Prostate gland (tissue), 2 donors: ENCODE data around the gene TMEM190. TPM values are rescaled to one million over a fixed set of nuclear protein-coding genes. Genes with fewer than 3 reads are reported as not detected.

Source experiments
- DNase-seq: peaks from one replicate; pipeline ENCODE4 v3.0.0-alpha.2; 2019; ENCODE audit warnings: low spot score
- H3K27ac ChIP-seq, 2 donors: fragments of 200-600 bp; sonication (generic); 2 replicates each; pipeline ENCODE4 v1.5.1; 2017 to 2019
- H3K27me3 ChIP-seq: fragments of 200-600 bp; sonication (generic); replicated peaks from 2 replicates; pipeline ENCODE4 v1.5.1; 2019; ENCODE audit not compliant: insufficient read depth
- H3K36me3 ChIP-seq, 2 donors: fragments of 200-600 bp; sonication (generic); 1 replicate in 1 of 2; 2 replicates in 1 of 2; pipeline versions ENCODE4 v1.5.1 to v1.8.1; 2017 to 2019
- H3K4me1 ChIP-seq: fragments of 200-600 bp; sonication (generic); replicated peaks from 2 replicates; pipeline ENCODE4 v1.5.1; 2019
- H3K4me3 ChIP-seq, 2 donors: fragments of 200-600 bp; sonication (generic); 2 replicates each; pipeline ENCODE4 v1.5.1; 2017 to 2019
- H3K9me3 ChIP-seq: fragments of 200-600 bp; sonication (generic); 2 replicates; pipeline ENCODE4 v1.5.1; 2017
- CTCF ChIP-seq, 4 experiments: fragments of 200-600 bp in 2 of 4; fragments of 450-650 bp in 2 of 4; sonication (generic) in 2 of 4; IDR thresholded peaks; 1 replicate in 3 of 4; 2 replicates in 1 of 4; pipeline ENCODE4 v1.5.1; 2016 to 2019; ENCODE audit warnings: antibody characterized with exemption in 4 of 4, mild to moderate bottlenecking in 2 of 4, moderate library complexity in 2 of 4
- POLR2A ChIP-seq: fragments of 450-650 bp; IDR thresholded peaks from one replicate; pipeline ENCODE4 v1.6.1; 2016; ENCODE audit warnings: antibody characterized with exemption, mild to moderate bottlenecking
- POLR2AphosphoS5 ChIP-seq: sonication (generic); formaldehyde crosslinking; IDR thresholded peaks from one replicate; pipeline ENCODE4 v1.6.1; 2017; ENCODE audit warnings: antibody characterized with exemption
- WGBS: methylation state at CpG from one replicate; pipeline ENCODE4 v1.1.5; 2018; 5-methylcytosine and 5-hydroxymethylcytosine counted together
- intact Hi-C: fragments of 100-400 bp; cut with DNase I; formaldehyde crosslinking; loops from one replicate; pipeline ENCODE4 v1.14.2; 2022
- total RNA-seq, 2 donors: library from RNA; depleted of rRNA; stranded (reverse); fragments of >200 nt; gene quantifications; one replicate each; pipeline ENCODE4 v1.1.0, GENCODE V29; 2016

Gene TMEM190
- total RNA-seq, 2 donors from 2014 or later, result not detected

- no peak overlapping the region for H3K4me3 ChIP-seq
- H3K36me3 ChIP-seq, result no peaks in the 10 kb centered on the region
- intact Hi-C loops, result loop anchor here (5.0 kb wide), 2 partner anchors 40 to 45 kb away; partner anchors contain the start of gene RPL28
- no peaks in the 10 kb centered on the region for H3K9me3 ChIP-seq
- no peak overlapping the region for H3K27ac ChIP-seq
- no peak for DNase-seq
- no peaks in the 10 kb centered on the region for H3K27me3 ChIP-seq
- TF ChIP-seq POLR2AphosphoS5, result no peak
- TF ChIP-seq CTCF (IDR thresholded peaks at IDR 0.05), result no peak
- TF ChIP-seq POLR2A, result no peak
- peaks cover 3% of the 10 kb centered on the region for H3K4me1 ChIP-seq
- 81% methylated on average over 48 of the region's 50 CpGs for WGBS
Measured at GRCh38 chr19:55341595-55342531, 34.8 kb upstream of the TMEM190 start.

- no peak overlapping the region for H3K27ac ChIP-seq
- WGBS, result 27% methylated on average over 8 of the region's 9 CpGs
- no peaks in the 10 kb centered on the region for H3K36me3 ChIP-seq
- H3K4me1 ChIP-seq, result peaks cover 3% of the 10 kb centered on the region
- H3K4me3 ChIP-seq, result no peak overlapping the region
- TF ChIP-seq CTCF (IDR thresholded peaks at IDR 0.05) (no peak), POLR2A (no peak), POLR2AphosphoS5 (no peak)
- no peaks in the 10 kb centered on the region for H3K27me3 ChIP-seq
- H3K9me3 ChIP-seq, result no peaks in the 10 kb centered on the region
- intact Hi-C loops, result loop anchor here (5.0 kb wide), 2 partner anchors 42 to 43 kb away; partner anchors contain the start of gene RPL28
- no peak for DNase-seq
Measured at GRCh38 chr19:55344444-55344843, 32.2 kb upstream of the TMEM190 start.

GRCh38 chr19:55345101-55345817 is 31.4 kb upstream of the TMEM190 start:
- H3K9me3 ChIP-seq, result no peaks in the 10 kb centered on the region
- no peak overlapping the region for H3K4me3 ChIP-seq
- no peak for DNase-seq
- peaks cover 1% of the 10 kb centered on the region for H3K4me1 ChIP-seq
- no peaks in the 10 kb centered on the region for H3K27me3 ChIP-seq
- TF ChIP-seq POLR2A (no peak), POLR2AphosphoS5 (no peak), CTCF (IDR thresholded peaks at IDR 0.05) (no peak)
- 88% methylated on average over 22 of the region's 22 CpGs for WGBS
- H3K36me3 ChIP-seq, result no peaks in the 10 kb centered on the region
- intact Hi-C loops, result no loop called here
- no peak overlapping the region for H3K27ac ChIP-seq

GRCh38 chr19:55345818-55346724 is 30.6 kb upstream of the TMEM190 start:
- TF ChIP-seq POLR2AphosphoS5 (no peak), POLR2A (no peak), CTCF (IDR thresholded peaks at IDR 0.05) (no peak)
- H3K4me3 ChIP-seq, result no peak overlapping the region
- H3K27ac ChIP-seq, result no peak overlapping the region
- WGBS, result 83% methylated on average over 43 of the region's 43 CpGs
- no peaks in the 10 kb centered on the region for H3K36me3 ChIP-seq
- no peak for DNase-seq
- intact Hi-C loops, result no loop called here
- no peaks in the 10 kb centered on the region for H3K9me3 ChIP-seq
- H3K27me3 ChIP-seq, result no peaks in the 10 kb centered on the region
- H3K4me1 ChIP-seq, result no peaks in the 10 kb centered on the region
